ENCODE results near the gene LGALS13.

Gene LGALS13, protein sequence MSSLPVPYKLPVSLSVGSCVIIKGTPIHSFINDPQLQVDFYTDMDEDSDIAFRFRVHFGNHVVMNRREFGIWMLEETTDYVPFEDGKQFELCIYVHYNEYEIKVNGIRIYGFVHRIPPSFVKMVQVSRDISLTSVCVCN

DNA sequence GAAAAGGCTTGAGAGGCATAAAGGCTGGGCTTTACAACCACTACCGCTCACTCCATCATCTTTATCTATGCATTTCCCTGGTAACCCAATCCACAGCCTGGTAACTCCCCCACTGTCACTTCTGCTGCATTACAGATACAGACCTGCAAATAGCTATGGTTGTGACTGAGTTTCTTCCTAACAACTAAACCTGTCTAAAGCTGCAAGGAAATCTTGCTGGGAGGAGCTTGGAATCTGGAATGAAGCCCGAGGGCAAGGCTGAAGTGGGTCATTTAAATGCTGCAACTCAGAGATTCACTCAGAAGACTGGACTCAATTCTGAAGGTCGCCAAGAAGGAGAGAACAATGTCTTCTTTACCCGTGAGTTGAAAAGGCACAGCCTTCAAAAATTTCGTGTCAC lies at the start of gene LGALS13:
TSS of gene LGALS13 (plus strand) at position 301 of the 400 bp plus-strand sequence. CDS start at position 346, 45 bp downstream.
- H3K4me3 ChIP-seq (ENCODE audit: low read depth, low read length), result no peak within 1 kb of the TSS
- DNase-seq (ENCODE audit: low read depth), result no peak
- no peak for TF ChIP-seq CTCF (IDR thresholded peaks at IDR 0.05; ENCODE audit: low read depth, low read length, missing control alignments)

DNA sequence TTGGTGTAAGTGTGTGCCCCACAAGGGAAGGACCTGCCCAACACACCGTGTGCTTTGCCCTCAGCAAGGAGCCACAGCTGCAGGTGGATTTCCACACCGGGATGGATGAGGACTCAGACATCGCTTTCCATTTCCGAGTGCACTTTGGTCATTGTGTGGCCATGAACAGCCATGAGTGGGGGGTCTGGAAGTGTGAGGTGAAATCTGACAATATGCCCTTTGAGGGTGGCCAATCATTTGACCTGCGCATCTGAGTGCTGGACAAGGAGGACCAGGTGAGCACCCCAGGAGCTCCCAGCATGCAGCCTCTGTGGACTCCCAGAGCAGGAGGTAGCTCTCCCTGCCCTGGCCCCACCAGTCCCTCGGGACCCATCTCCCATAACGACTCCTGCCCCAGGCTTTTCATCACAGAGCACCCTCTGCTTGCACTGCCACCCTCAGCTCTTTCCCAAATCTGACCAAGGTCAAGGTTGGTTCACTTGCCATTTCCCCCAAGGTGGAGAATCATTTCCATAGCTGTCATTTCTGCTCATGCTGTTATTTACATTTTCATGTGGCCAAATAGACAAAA lies 49.2 kb upstream of the LGALS13 start:
- no peak for DNase-seq (ENCODE audit: low read depth)
- TF ChIP-seq CTCF (IDR thresholded peaks at IDR 0.05; ENCODE audit: low read depth, low read length, missing control alignments), result no peak

GRCh38 chr19:39554701-39555311 lies 47.5 kb upstream of the LGALS13 start:
- H3K4me3 ChIP-seq (ENCODE audit: low read depth, low read length), result no peak overlapping the region
- TF ChIP-seq CTCF (IDR thresholded peaks at IDR 0.05; ENCODE audit: low read depth, low read length, missing control alignments), result no peak
- no peak for DNase-seq (ENCODE audit: low read depth)

More for the DNA sequence above, 49.2 kb upstream of the LGALS13 start:
- H3K4me3 ChIP-seq (ENCODE audit: low read depth, low read length), result no peak overlapping the region

DNA sequence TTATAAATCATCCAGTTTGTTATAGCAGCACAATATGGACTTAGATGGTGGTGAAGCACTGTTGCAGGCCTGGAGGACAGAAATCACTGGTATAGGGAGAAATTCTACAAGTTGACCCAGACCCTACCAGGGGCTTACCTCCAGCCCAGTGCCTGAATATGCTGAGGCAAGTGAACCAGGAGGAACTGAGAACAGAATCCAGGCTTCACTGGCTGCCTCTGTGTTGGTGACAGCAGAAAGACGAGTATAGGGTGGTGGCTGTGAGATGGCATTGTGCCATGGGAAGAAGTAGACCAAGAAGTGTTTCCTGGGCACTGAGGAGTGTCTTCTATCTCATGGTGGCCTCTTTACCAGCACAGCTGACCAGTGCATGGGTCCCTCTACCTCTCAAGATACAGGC lies 46.4 kb upstream of the LGALS13 start:
- no peak overlapping the region for H3K4me3 ChIP-seq (ENCODE audit: low read depth, low read length)
- no peak for DNase-seq (ENCODE audit: low read depth)
- TF ChIP-seq CTCF (IDR thresholded peaks at IDR 0.05; ENCODE audit: low read depth, low read length, missing control alignments), result no peak

DNA sequence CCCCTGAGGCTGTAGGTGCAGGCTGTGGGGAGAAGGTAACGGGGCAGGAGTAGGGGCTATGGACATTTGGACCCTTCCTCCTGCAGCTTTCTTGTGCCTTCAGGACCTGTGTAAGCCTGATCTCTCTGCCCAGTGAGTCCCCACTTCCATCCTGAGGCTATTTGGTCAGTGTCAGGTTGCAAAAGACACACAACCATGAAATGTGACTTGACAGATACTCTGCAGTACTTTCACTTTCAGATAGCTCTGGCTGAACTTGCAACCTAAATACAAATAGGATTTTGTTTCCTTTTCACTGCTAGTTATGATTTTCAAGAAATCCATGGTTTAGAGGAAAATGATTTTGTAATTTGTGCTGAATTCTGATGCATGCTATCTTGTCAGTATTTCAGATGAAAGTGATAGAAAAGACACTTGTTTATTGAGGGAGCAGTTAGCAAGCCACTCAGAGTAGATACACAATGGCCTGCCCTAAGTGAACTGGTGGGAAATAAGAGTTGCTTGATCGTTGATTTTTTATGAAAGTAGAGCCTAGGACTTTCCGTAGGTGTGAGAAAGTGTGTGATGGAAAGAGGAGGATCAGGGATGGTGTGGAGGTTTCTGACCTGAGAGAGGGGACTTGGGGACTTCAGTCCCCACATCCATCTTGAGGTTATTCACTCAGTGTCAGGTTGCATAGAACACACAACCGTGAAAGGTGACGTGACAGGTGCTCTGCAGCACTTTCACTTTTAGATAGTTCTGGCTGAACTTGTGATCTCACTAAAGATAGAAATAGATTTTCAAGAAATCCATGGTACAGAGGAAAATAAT lies 44.3 kb upstream of the LGALS13 start:
- H3K4me3 ChIP-seq (ENCODE audit: low read depth, low read length), result peak overlapping the region; percentile 23; the same call in 1 of the 2 replicates
- no peak for TF ChIP-seq CTCF (IDR thresholded peaks at IDR 0.05; ENCODE audit: low read depth, low read length, missing control alignments)

GRCh38 chr19:39558624-39559117 lies 43.7 kb upstream of the LGALS13 start:
- TF ChIP-seq CTCF (IDR thresholded peaks at IDR 0.05; ENCODE audit: low read depth, low read length, missing control alignments), result no peak
- no peak for DNase-seq (ENCODE audit: low read depth)
- peak overlapping the region; percentile 23; the same call in 1 of the 2 replicates for H3K4me3 ChIP-seq (ENCODE audit: low read depth, low read length)

More for the DNA sequence above, 44.3 kb upstream of the LGALS13 start:
- DNase-seq (ENCODE audit: low read depth), result peak; percentile 64
